ENCODE data around the gene IFT74.

Gene IFT74

DNA sequence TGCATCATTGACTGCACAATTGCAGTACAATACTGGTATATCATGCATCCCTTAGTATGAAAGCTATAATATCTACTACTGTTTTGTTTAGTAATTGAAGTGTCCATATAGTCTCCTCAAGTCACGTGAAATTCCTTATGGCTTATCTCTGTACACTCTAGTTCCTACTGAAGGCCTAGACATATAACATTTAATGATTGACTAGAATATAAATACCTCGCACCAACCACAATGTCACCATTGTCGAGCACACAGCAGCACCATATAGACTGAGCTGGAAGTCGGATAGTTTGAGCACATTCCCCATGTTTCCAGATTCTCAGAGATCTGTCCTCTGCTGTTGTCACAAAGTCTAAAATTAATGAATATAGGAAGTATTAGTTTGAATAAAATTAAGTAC lies 30.6 kb upstream of the IFT74 start:
- no peak for DNase-seq (ENCODE audit: low read depth in 1 of 2, low spot score in 1 of 2)

DNA sequence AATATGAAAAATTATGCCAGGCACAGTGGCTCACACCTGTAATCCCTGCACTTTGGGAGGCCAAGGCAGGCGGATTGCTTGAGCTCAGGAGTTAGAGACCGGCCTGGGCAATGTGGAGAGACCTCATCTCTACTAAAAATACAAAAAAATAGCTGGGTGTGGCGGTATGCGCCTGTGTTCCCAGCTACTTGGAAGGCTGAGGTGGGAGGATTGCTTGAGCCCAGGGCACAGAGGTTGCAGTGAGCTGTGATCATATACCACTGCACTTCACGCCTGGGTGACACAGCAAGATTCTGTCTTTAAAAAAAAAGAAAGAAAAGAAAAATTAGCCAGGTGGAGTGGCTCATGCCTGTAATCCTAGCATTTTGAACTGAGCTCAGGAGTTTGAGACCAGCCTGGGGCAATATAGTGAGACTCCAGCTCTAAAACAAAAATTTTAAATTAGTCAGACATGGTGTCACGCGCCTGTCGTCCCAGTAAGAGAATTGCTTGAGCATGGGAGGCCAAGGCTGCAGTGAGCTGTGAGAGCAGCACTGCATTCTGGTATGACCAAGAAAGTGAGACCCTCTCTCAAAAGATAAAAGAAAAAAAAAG lies 27.2 kb upstream of the IFT74 start:
- no peak overlapping the region for H3K4me3 ChIP-seq (replicated peaks; ENCODE audit: insufficient read depth, low read length)
- no peak overlapping the region for H3K27ac ChIP-seq (replicated peaks)
- TF ChIP-seq SPI1 (IDR thresholded peaks at IDR 0.05; ENCODE audit: borderline replicate concordance, low read depth) (no peak), POLR2AphosphoS5 (IDR thresholded peaks at IDR 0.05; ENCODE audit: low read depth) (no peak), GABPA (IDR thresholded peaks at IDR 0.05; ENCODE audit: low read depth) (no peak)
- TF ChIP-seq, protein P1, sequence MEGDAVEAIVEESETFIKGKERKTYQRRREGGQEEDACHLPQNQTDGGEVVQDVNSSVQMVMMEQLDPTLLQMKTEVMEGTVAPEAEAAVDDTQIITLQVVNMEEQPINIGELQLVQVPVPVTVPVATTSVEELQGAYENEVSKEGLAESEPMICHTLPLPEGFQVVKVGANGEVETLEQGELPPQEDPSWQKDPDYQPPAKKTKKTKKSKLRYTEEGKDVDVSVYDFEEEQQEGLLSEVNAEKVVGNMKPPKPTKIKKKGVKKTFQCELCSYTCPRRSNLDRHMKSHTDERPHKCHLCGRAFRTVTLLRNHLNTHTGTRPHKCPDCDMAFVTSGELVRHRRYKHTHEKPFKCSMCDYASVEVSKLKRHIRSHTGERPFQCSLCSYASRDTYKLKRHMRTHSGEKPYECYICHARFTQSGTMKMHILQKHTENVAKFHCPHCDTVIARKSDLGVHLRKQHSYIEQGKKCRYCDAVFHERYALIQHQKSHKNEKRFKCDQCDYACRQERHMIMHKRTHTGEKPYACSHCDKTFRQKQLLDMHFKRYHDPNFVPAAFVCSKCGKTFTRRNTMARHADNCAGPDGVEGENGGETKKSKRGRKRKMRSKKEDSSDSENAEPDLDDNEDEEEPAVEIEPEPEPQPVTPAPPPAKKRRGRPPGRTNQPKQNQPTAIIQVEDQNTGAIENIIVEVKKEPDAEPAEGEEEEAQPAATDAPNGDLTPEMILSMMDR (IDR thresholded peaks at IDR 0.05; ENCODE audit: insufficient read depth, low read length), result no peak
- TF ChIP-seq, protein P2, sequence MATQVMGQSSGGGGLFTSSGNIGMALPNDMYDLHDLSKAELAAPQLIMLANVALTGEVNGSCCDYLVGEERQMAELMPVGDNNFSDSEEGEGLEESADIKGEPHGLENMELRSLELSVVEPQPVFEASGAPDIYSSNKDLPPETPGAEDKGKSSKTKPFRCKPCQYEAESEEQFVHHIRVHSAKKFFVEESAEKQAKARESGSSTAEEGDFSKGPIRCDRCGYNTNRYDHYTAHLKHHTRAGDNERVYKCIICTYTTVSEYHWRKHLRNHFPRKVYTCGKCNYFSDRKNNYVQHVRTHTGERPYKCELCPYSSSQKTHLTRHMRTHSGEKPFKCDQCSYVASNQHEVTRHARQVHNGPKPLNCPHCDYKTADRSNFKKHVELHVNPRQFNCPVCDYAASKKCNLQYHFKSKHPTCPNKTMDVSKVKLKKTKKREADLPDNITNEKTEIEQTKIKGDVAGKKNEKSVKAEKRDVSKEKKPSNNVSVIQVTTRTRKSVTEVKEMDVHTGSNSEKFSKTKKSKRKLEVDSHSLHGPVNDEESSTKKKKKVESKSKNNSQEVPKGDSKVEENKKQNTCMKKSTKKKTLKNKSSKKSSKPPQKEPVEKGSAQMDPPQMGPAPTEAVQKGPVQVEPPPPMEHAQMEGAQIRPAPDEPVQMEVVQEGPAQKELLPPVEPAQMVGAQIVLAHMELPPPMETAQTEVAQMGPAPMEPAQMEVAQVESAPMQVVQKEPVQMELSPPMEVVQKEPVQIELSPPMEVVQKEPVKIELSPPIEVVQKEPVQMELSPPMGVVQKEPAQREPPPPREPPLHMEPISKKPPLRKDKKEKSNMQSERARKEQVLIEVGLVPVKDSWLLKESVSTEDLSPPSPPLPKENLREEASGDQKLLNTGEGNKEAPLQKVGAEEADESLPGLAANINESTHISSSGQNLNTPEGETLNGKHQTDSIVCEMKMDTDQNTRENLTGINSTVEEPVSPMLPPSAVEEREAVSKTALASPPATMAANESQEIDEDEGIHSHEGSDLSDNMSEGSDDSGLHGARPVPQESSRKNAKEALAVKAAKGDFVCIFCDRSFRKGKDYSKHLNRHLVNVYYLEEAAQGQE (IDR thresholded peaks at IDR 0.05; ENCODE audit: insufficient replicate concordance, low read depth), result no peak
- no peak for DNase-seq (ENCODE audit: low read depth in 1 of 2, low spot score in 1 of 2)
- H3K27me3 ChIP-seq (ENCODE audit: insufficient read depth, poor library complexity, severe bottlenecking), result no peaks in the 10 kb centered on the region

More for the DNA sequence above, 30.6 kb upstream of the IFT74 start:
- Histone ChIP-seq H3K27me3 (ENCODE audit: insufficient read depth, poor library complexity, severe bottlenecking) (no peaks in the 10 kb centered on the region), H3K27ac (replicated peaks) (no peak overlapping the region), H3K4me3 (replicated peaks; ENCODE audit: insufficient read depth, low read length) (no peak overlapping the region)
- no peak for TF ChIP-seq GABPA (IDR thresholded peaks at IDR 0.05; ENCODE audit: low read depth)
- TF ChIP-seq, protein P1 (IDR thresholded peaks at IDR 0.05; ENCODE audit: insufficient read depth, low read length), result no peak
- no peak for TF ChIP-seq SPI1 (IDR thresholded peaks at IDR 0.05; ENCODE audit: borderline replicate concordance, low read depth)
- TF ChIP-seq, protein P2 (IDR thresholded peaks at IDR 0.05; ENCODE audit: insufficient replicate concordance, low read depth), result no peak
- no peak for TF ChIP-seq POLR2AphosphoS5 (IDR thresholded peaks at IDR 0.05; ENCODE audit: low read depth)

DNA sequence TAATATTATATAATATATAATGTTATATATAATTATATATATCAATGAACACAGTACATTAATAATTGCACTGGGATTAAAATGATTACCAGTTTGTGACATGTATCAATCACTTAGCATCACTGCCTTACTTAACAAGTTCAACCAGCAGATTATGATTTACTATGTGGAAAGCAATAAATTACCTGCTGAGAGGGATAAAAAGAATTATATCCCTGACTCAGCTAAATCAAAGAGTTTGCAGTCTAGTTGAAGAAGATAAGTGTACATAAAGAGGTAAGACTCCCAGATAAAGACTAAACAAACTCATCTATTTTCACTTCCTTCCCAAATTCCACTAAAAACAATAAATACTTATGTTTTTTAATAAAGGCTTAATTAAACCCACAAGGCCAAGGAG lies 20.4 kb upstream of the IFT74 start:
- Histone ChIP-seq H3K27me3 (ENCODE audit: insufficient read depth, poor library complexity, severe bottlenecking) (no peaks in the 10 kb centered on the region), H3K4me3 (replicated peaks; ENCODE audit: insufficient read depth, low read length) (no peak overlapping the region), H3K27ac (replicated peaks) (no peak overlapping the region)
- TF ChIP-seq, protein P2 (IDR thresholded peaks at IDR 0.05; ENCODE audit: insufficient replicate concordance, low read depth), result no peak
- TF ChIP-seq GABPA (IDR thresholded peaks at IDR 0.05; ENCODE audit: low read depth) (no peak), SPI1 (IDR thresholded peaks at IDR 0.05; ENCODE audit: borderline replicate concordance, low read depth) (no peak)
- TF ChIP-seq, protein P1 (IDR thresholded peaks at IDR 0.05; ENCODE audit: insufficient read depth, low read length), result no peak
- DNase-seq (ENCODE audit: low read depth in 1 of 2, low spot score in 1 of 2), result no peak

All from HL-60 (cell line).